ENCODE results near the gene IL17RC. TPM values are rescaled to one million over a fixed set of nuclear protein-coding genes. Genes with fewer than 3 reads are reported as not detected.
"Not testable (repeated sequence)": the region's sequence is repeated elsewhere in the genome, so short reads cannot be mapped to it uniquely, and the experiment has no call there.

The IL17RC gene
- total RNA-seq, 1 donor from 2014 or later, result 82.5 TPM

DNA sequence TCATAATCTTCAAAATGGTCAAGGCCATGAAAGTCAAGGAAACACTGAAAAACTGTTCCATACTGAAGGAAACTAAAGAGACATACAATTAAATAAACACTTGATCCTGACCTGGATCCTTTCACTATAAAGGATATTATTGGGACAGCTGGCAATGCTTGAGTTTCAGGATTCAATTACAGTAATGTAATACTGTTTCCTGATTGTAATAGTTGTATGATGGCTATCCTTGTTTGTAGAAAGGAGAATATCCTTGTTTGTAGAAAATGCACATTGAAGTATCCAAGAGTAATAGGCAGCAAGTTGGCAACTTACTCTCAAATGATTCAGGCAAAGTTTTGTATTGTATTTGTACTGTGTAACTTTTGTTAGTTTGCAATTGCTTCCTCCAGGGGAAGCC lies 41.5 kb upstream of the IL17RC start:
- H3K36me3 ChIP-seq, result no peaks in the 10 kb centered on the region
- H3K27ac ChIP-seq, result no peak overlapping the region
- H3K4me3 ChIP-seq, result no peak overlapping the region
- no peaks in the 10 kb centered on the region for H3K4me1 ChIP-seq
- no peak for DNase-seq (ENCODE audit: low spot score in 2 of 2)
- intact Hi-C loops (cut with DNase I), result no loop called here
- H3K27me3 ChIP-seq, result no peaks in the 10 kb centered on the region
- H3K9me3 ChIP-seq, result no peaks in the 10 kb centered on the region
- TF ChIP-seq, protein P1, sequence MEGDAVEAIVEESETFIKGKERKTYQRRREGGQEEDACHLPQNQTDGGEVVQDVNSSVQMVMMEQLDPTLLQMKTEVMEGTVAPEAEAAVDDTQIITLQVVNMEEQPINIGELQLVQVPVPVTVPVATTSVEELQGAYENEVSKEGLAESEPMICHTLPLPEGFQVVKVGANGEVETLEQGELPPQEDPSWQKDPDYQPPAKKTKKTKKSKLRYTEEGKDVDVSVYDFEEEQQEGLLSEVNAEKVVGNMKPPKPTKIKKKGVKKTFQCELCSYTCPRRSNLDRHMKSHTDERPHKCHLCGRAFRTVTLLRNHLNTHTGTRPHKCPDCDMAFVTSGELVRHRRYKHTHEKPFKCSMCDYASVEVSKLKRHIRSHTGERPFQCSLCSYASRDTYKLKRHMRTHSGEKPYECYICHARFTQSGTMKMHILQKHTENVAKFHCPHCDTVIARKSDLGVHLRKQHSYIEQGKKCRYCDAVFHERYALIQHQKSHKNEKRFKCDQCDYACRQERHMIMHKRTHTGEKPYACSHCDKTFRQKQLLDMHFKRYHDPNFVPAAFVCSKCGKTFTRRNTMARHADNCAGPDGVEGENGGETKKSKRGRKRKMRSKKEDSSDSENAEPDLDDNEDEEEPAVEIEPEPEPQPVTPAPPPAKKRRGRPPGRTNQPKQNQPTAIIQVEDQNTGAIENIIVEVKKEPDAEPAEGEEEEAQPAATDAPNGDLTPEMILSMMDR (IDR thresholded peaks at IDR 0.05), result no peak

DNA sequence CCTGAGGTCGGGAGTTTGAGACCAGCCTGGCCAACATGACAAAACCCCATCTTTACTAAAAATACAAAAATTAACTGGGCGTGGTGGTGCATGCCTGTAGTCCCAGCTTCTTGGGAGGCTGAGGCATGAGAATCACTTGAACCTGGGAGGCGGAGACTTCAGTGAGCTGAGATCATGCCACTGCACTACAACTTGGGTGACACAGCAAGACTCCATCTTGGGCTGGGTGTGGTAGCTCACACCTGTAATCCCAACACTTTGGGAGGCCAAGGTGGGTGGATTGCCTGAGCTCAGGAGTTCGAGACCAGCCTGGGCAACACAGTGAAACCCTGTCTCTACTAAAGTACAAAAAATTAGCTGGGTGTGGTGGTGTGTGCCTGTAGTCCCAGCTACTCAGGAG lies 40.6 kb upstream of the IL17RC start:
- H3K4me3 ChIP-seq; intact Hi-C loops (cut with DNase I); H3K36me3 ChIP-seq; H3K27ac ChIP-seq; DNase-seq (ENCODE audit: low spot score in 2 of 2); H3K27me3 ChIP-seq; H3K4me1 ChIP-seq; H3K9me3 ChIP-seq: not testable (repeated sequence)

DNA sequence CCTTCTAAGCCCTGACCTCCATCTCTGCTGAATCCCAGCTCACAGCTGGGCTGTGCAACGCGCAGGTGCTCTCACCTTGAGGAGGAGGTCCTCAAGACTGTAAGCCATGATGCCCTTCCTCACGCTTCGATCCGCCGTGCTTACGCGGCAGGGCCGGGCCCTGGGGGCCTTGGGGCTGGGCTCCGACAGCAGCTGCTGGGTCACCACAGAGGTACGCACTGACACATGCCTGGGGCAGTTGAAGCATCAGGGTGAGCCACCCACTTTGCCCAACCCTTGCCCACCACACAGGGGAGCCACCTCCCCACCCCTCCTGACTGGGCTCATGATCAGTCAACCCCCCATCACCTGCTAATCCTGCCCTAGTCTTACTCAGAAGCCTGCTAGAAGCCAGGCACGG lies 39.9 kb upstream of the IL17RC start:
- TF ChIP-seq, protein P1 (IDR thresholded peaks at IDR 0.05), result no peak
- Histone ChIP-seq H3K36me3 (no peaks in the 10 kb centered on the region), H3K27me3 (no peaks in the 10 kb centered on the region), H3K27ac (no peak overlapping the region), H3K9me3 (no peaks in the 10 kb centered on the region), H3K4me1 (no peaks in the 10 kb centered on the region), H3K4me3 (no peak overlapping the region)
- no peak for DNase-seq (ENCODE audit: low spot score in 2 of 2)
- intact Hi-C loops (cut with DNase I), result no loop called here

DNA sequence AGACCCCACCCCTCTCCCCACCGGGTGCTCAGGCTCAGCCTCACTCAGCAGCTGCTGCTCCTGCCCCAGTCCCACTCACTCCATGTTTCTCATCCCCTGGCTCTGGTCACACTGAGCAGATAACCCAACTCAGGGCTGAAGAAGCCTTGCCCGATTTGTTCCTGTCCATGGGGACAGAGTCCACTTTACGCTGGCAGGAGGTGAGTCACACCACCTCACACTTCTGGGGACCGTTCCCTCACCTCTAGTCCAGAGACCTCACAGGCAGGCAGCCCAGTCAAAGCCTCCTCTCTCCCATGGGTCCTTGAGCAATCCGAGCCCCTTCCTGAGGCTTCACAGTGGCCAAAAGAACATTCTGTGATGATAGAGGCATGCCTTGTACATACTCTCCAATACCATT lies 38.2 kb upstream of the IL17RC start:
- Histone ChIP-seq H3K9me3 (no peaks in the 10 kb centered on the region), H3K4me3 (no peak overlapping the region), H3K27me3 (no peaks in the 10 kb centered on the region), H3K4me1 (no peaks in the 10 kb centered on the region), H3K36me3 (no peaks in the 10 kb centered on the region), H3K27ac (no peak overlapping the region)
- intact Hi-C loops (cut with DNase I), result no loop called here
- no peak for DNase-seq (ENCODE audit: low spot score in 2 of 2)
- TF ChIP-seq, protein P1 (IDR thresholded peaks at IDR 0.05), result no peak

DNA sequence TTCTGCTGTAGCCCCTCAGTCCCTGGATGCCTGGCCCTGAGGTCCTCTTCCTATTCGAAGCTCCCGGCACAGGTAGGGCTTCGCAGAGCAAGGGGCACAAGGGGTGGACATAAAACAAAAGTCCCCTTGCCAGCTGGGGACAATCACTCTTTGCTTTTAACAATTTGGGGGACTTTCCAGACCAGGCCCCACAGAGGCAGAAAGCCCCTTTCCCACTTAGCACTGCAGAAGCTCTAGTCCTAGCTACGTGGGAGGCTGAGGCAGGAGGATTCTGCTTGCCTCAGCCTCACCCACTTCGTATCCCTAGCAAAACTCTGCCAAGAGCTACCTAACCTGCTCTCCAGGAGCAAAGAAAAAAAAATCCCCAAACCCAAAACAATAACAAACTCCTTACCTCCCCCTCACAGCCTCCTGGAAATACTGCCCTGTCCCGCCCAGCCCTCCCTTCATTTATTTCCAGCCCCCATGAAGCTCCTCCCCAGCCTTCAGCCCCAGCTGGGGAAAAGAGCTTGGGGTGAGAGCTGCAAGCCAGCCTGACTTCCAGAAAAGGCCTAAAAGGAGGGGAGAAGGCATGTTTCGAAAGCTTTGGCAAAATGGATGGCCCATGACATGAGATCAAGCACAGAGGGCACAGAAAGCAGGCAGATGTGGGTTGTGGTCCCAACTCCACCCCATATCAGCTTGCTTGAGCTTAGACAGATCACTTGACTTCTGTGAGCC lies 36.9 kb upstream of the IL17RC start, which contains the start of gene CIDEC:
Gene CIDEC (minus strand): TSS at position 424 of the 720 bp plus-strand sequence. CDS start 1,767 bp downstream, outside the sequence.
- no peak within 1 kb of the TSS for H3K4me3 ChIP-seq
- H3K4me1 ChIP-seq, result no peaks in the 10 kb centered on the region
- no peak within 1 kb of the TSS for H3K27ac ChIP-seq
- H3K36me3 ChIP-seq, result no peaks in the 10 kb centered on the region
- no peaks in the 10 kb centered on the region for H3K27me3 ChIP-seq
- no peaks in the 10 kb centered on the region for H3K9me3 ChIP-seq
- TF ChIP-seq, protein P1 (IDR thresholded peaks at IDR 0.05), result no peak
- no peak for DNase-seq (ENCODE audit: low spot score in 2 of 2)
- intact Hi-C loops (cut with DNase I), result no loop called here

DNA sequence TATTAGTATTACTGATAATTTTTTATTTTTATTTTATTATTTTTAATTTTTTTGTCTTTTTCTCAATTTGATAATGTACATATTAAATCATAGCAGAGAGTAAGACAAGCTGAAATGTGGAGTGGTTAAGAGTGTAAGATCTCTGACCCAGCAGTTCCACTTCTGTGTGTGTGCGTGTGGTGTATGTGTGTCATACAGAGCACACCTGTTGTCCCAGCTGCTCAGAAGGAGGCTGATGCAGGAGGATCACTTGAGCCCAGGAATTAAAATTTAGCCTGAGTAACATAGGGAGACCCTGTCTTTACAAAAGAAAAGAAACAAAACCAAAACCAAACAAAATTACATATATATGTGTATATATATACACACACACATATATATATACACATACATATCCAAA lies 35.5 kb upstream of the IL17RC start:
- Histone ChIP-seq H3K27me3 (no peaks in the 10 kb centered on the region), H3K27ac (no peak overlapping the region), H3K4me3 (no peak overlapping the region), H3K9me3 (no peaks in the 10 kb centered on the region), H3K36me3 (no peaks in the 10 kb centered on the region), H3K4me1 (no peaks in the 10 kb centered on the region)
- TF ChIP-seq, protein P1 (IDR thresholded peaks at IDR 0.05), result no peak
- no peak for DNase-seq (ENCODE audit: low spot score in 2 of 2)
- intact Hi-C loops (cut with DNase I), result no loop called here
